Parathyroid adenoma (tissue), 2 donors: ENCODE results near the gene B3GNT9.

Experiments
- H2AFZ ChIP-seq: fragments of 300-600 bp; sonication (generic); one replicate; pipeline ENCODE4 v1.7.0; 2017; ENCODE audit warnings: antibody characterized with exemption, mild to moderate bottlenecking
- H3K27ac ChIP-seq: fragments of 300-600 bp; sonication (generic); one replicate; pipeline ENCODE4 v1.7.0; 2017
- H3K27me3 ChIP-seq: fragments of 300-600 bp; sonication (generic); one replicate; pipeline ENCODE4 v1.7.0; 2017; ENCODE audit warnings: low read length; ENCODE audit not compliant: control insufficient read depth, insufficient read depth
- H3K36me3 ChIP-seq: fragments of 300-600 bp; sonication (generic); one replicate; pipeline ENCODE4 v1.7.0; 2017; ENCODE audit warnings: low read length; ENCODE audit not compliant: control insufficient read depth, insufficient read depth
- H3K4me1 ChIP-seq: fragments of 300-600 bp; sonication (generic); one replicate; pipeline ENCODE4 v1.7.0; 2017; ENCODE audit warnings: control low read depth
- H3K4me2 ChIP-seq: fragments of 300-600 bp; sonication (generic); one replicate; pipeline ENCODE4 v1.7.0; 2017; ENCODE audit warnings: low read length
- H3K4me3 ChIP-seq: fragments of 300-600 bp; sonication (generic); one replicate; pipeline ENCODE4 v1.7.0; 2017; ENCODE audit warnings: low read depth, low read length
- H3K79me2 ChIP-seq: fragments of 300-600 bp; sonication (generic); one replicate; pipeline ENCODE4 v1.7.0; 2017; ENCODE audit warnings: control low read depth
- H3K9ac ChIP-seq: fragments of 300-600 bp; sonication (generic); one replicate; pipeline ENCODE4 v1.7.0; 2017; ENCODE audit warnings: mild to moderate bottlenecking
- H3K9me3 ChIP-seq: fragments of 300-600 bp; sonication (generic); one replicate; pipeline ENCODE4 v1.7.0; 2017; ENCODE audit warnings: low read length; ENCODE audit not compliant: control insufficient read depth
- CTCF ChIP-seq: fragments of 300-600 bp; sonication (generic); IDR thresholded peaks from one replicate; pipeline ENCODE4 v1.7.0; 2017; ENCODE audit warnings: antibody characterized with exemption, mild to moderate bottlenecking
- donor health status: primary hyperparathyroidism.

Gene B3GNT9

DNA sequence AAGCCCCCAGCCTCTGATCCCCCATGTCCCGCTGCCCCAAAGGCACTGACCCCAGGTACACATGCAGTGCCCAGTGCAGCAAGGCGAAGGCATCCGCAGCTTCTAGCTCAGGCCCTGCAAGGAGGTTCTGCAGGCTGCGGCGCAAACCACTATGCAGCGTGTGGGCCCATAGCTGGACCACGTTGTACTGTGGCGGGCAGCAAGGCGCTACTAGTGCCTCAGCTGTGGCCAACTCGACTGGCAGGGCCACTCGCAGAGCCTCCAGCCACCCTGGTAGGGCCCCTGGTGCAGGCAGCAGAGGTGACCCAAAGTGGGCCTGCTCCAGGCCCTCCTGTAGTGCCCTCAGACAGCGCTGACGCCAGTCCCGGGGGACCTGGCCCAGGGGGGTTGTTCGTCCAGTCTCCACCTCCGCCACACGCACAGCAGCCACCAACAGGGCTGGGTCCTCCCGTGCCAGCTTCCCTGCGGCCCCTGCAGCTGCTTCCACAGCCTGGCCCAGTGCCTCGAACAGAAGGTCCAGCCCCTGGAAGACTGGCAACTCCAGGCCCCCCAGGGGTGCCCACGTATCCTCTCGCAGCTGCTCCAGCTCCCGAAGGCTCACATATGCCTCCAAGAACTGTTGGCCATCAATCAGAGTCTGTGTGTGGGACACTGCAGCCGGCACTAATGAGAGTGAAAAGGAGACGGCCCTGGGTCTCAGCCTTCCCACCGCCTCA lies 36.5 kb upstream of the B3GNT9 start:
- Histone ChIP-seq H3K9me3 (no peaks in the 10 kb centered on the region), H3K27ac (no peak overlapping the region), H3K4me2 (no peak overlapping the region), H3K4me3 (no peak overlapping the region), H2AFZ (no peak overlapping the region), H3K4me1 (peaks cover 18% of the 10 kb centered on the region), H3K79me2 (peaks cover 2% of the 10 kb centered on the region), H3K36me3 (no peaks in the 10 kb centered on the region), H3K9ac (no peak overlapping the region), H3K27me3 (no peaks in the 10 kb centered on the region)
- TF ChIP-seq CTCF, result no peak

DNA sequence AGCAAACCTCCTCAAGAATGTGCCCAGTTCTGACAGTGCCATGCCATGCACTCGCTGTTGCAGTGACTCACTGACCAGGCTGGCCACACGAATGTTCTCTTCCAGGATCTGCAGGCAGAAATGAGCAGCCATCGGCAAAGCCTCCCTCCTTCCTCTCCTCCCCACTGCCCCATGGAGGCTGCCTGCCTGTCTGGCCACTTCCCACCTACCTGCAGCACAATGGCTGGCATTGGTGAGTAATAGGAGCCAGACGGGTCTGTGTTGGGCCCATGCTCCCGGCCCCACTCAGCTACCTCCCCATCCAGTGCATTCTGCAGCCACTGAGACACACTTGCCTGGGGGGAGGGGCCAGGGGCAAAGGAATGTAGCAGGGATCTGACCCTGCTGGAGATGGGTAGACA lies 35.8 kb upstream of the B3GNT9 start:
- no peaks in the 10 kb centered on the region for H3K79me2 ChIP-seq
- no peaks in the 10 kb centered on the region for H3K27me3 ChIP-seq
- H3K9ac ChIP-seq, result no peak overlapping the region
- no peak overlapping the region for H2AFZ ChIP-seq
- no peak overlapping the region for H3K4me2 ChIP-seq
- H3K9me3 ChIP-seq, result no peaks in the 10 kb centered on the region
- no peak overlapping the region for H3K4me3 ChIP-seq
- no peaks in the 10 kb centered on the region for H3K36me3 ChIP-seq
- no peak for TF ChIP-seq CTCF
- peaks cover 18% of the 10 kb centered on the region for H3K4me1 ChIP-seq
- H3K27ac ChIP-seq, result no peak overlapping the region

- H3K27ac ChIP-seq, result peak overlapping the region; percentile 96
- TF ChIP-seq CTCF, result no peak
- peaks cover 18% of the 10 kb centered on the region for H3K4me1 ChIP-seq
- no peak overlapping the region for H3K9ac ChIP-seq
- H3K27me3 ChIP-seq, result no peaks in the 10 kb centered on the region
- peak overlapping the region; percentile 55 for H3K4me2 ChIP-seq
- no peaks in the 10 kb centered on the region for H3K36me3 ChIP-seq
- no peaks in the 10 kb centered on the region for H3K79me2 ChIP-seq
- H2AFZ ChIP-seq, result peak overlapping the region; percentile 92
- no peaks in the 10 kb centered on the region for H3K9me3 ChIP-seq
- peak overlapping the region; percentile 12 for H3K4me3 ChIP-seq
Observed at GRCh38 chr16:67185651-67186134, 34.9 kb upstream of the B3GNT9 start.

GRCh38 chr16:67184995-67185650 lies 34.3 kb upstream of the B3GNT9 start:
- peak; percentile 90 for TF ChIP-seq CTCF
- Histone ChIP-seq H3K4me3 (peak overlapping the region; percentile 12), H3K27ac (peak overlapping the region; percentile 96), H3K9me3 (no peaks in the 10 kb centered on the region), H2AFZ (peak overlapping the region; percentile 92), H3K36me3 (no peaks in the 10 kb centered on the region), H3K4me2 (peak overlapping the region; percentile 55), H3K79me2 (no peaks in the 10 kb centered on the region), H3K27me3 (no peaks in the 10 kb centered on the region), H3K9ac (no peak overlapping the region), H3K4me1 (peaks cover 18% of the 10 kb centered on the region)
